PC-3 (cell line): ENCODE measurements around the gene KIF4B. TPM values are rescaled to one million over a fixed set of nuclear protein-coding genes. Genes with fewer than 3 reads are reported as not detected.
"Not testable (repeated sequence)": the region's sequence is repeated elsewhere in the genome, so short reads cannot be mapped to it uniquely, and the experiment has no call there.

Experiments
- ATAC-seq: fragments of 200-7000 bp; cut with Tn5 transposase; 2 replicates; pipeline ENCODE4 v1.9.1; 2020; ENCODE audit warnings: mild to moderate bottlenecking, moderate library complexity
- BruUV-seq: library from RNA; stranded (reverse); fragments of 400-500 nt; replicated peaks from 2 replicates; lab custom pipeline; 2021; lab: Mats Ljungman, UMichigan
- CTCF ChIA-PET: fragments of 300-600 bp; sonication (Branson Sonifier 250); formaldehyde crosslinking; loops from one replicate; lab custom pipeline; 2022; ENCODE audit warnings: antibody characterized with exemption; lab: Charles Lee
- POLR2A ChIA-PET: fragments of 300-600 bp; sonication (Branson Sonifier 250); formaldehyde crosslinking; loops from one replicate; lab custom pipeline; 2022; ENCODE audit warnings: antibody characterized with exemption; ENCODE audit not compliant: unreplicated experiment; lab: Charles Lee
- DNase-seq: peaks from one replicate; pipeline ENCODE4 v3.0.0-alpha.2; 2015
- H2AFZ ChIP-seq: fragments of 300-600 bp; sonication (generic); 2 replicates; pipeline ENCODE4 v1.6.0; 2016; ENCODE audit warnings: antibody characterized with exemption, low read length
- H3F3A ChIP-seq: fragments of 300-600 bp; sonication (generic); one replicate; pipeline ENCODE4 v1.6.0; 2017; ENCODE audit warnings: antibody characterized with exemption, low read length, control low read depth, mild to moderate bottlenecking; ENCODE audit not compliant: unreplicated experiment
- H3K27ac ChIP-seq: fragments of 300-600 bp; sonication (generic); 2 replicates; pipeline ENCODE4 v1.5.1; 2016; ENCODE audit warnings: mild to moderate bottlenecking, low read length
- H3K27me3 ChIP-seq: fragments of 300-600 bp; sonication (generic); 2 replicates; pipeline ENCODE4 v1.6.1; 2016; ENCODE audit warnings: low read length, mixed read lengths
- H3K36me3 ChIP-seq: fragments of 300-600 bp; sonication (generic); 2 replicates; pipeline ENCODE4 v1.6.1; 2016; ENCODE audit warnings: low read depth, mixed run types, low read length, mixed read lengths
- H3K4me1 ChIP-seq: fragments of 300-600 bp; sonication (generic); 2 replicates; pipeline ENCODE4 v1.5.1; 2016; ENCODE audit warnings: low read length; ENCODE audit not compliant: insufficient read depth
- H3K4me2 ChIP-seq: fragments of 300-600 bp; sonication (generic); 2 replicates; pipeline ENCODE4 v1.6.0; 2016; ENCODE audit warnings: low read length
- H3K4me3 ChIP-seq: fragments of 300-600 bp; sonication (generic); 2 replicates; pipeline ENCODE4 v1.5.1; 2016; ENCODE audit warnings: mild to moderate bottlenecking, low read length, mixed read lengths
- H3K79me2 ChIP-seq: fragments of 300-600 bp; sonication (generic); 2 replicates; pipeline ENCODE4 v1.6.1; 2017; ENCODE audit warnings: low read length, mixed read lengths
- H3K9ac ChIP-seq: fragments of 300-600 bp; sonication (generic); 2 replicates; pipeline ENCODE4 v1.6.0; 2016; ENCODE audit warnings: mild to moderate bottlenecking, low read length
- H3K9me2 ChIP-seq: fragments of 300-600 bp; sonication (generic); replicated peaks from 2 replicates; pipeline ENCODE4 v1.6.1; 2016; ENCODE audit warnings: mixed run types, low read length, mixed read lengths
- H3K9me3 ChIP-seq: fragments of 300-600 bp; sonication (generic); 2 replicates; pipeline ENCODE4 v1.6.1; 2016; ENCODE audit warnings: low read length, mixed read lengths
- H4K20me1 ChIP-seq: fragments of 300-600 bp; sonication (generic); 2 replicates; pipeline ENCODE4 v1.6.1; 2016; ENCODE audit warnings: low read length, mixed read lengths
- EZH2phosphoT487 ChIP-seq: fragments of 300-600 bp; sonication (generic); IDR thresholded peaks from 2 replicates; pipeline ENCODE4 v1.6.1; 2018; ENCODE audit warnings: mild to moderate bottlenecking, antibody characterized with exemption, low read length, borderline replicate concordance
- intact Hi-C: fragments of 100-400 bp; cut with micrococcal nuclease; formaldehyde crosslinking; loops from 2 replicates; pipeline ENCODE4 v1.9.0; 2023
- total RNA-seq: library from RNA; depleted of rRNA; stranded (reverse); fragments of >200 nt; gene quantifications from 2 replicates; pipeline ENCODE4 v1.2.3, GENCODE V29; 2014
- TF ChIP-seq, protein P1 (sequence below): fragments of 300-600 bp; sonication (generic); conservative IDR thresholded peaks from 2 replicates; pipeline ENCODE4 v1.5.1; 2017; ENCODE audit warnings: antibody characterized with exemption, low read depth, mild to moderate bottlenecking, low read length

Gene KIF4B
- total RNA-seq, 1 experiment from 2014 or later, result not detected

- no TSS peak for BruUV-seq
- intact Hi-C loops, result loop anchor here (5.0 kb wide), 1 partner anchor 349 kb away; no protein-coding TSS in a partner anchor
- no peak for DNase-seq
These were observed 12.0 kb upstream of the KIF4B start for GRCh38 chr5:155001523-155001922.

GRCh38 chr5:155002722-155003121 is 10.8 kb upstream of the KIF4B start:
- H3K27me3 ChIP-seq, H3K4me2 ChIP-seq, H3K79me2 ChIP-seq, H3K9me2 ChIP-seq, H4K20me1 ChIP-seq, BruUV-seq, H3K4me3 ChIP-seq, H3K27ac ChIP-seq, H3K9ac ChIP-seq, H3F3A ChIP-seq, H2AFZ ChIP-seq, H3K9me3 ChIP-seq, H3K4me1 ChIP-seq, H3K36me3 ChIP-seq: not testable (repeated sequence)
- intact Hi-C loops, result loop anchor here (5.0 kb wide), 1 partner anchor 350 kb away; no protein-coding TSS in a partner anchor
- CTCF ChIA-PET, result interaction anchor here (0.6 to 0.7 kb wide), 2 partner anchors 30 to 352 kb away, joined by 4 read pairs; no protein-coding TSS in a partner anchor
- POLR2A ChIA-PET, result interaction anchor here (0.6 kb wide), 1 partner anchor 47 kb away, joined by 4 read pairs; no protein-coding TSS in a partner anchor
- ATAC-seq (peak; percentile 72), DNase-seq (peak; percentile 72)

More at GRCh38 chr5:155001523-155001922, 12.0 kb upstream of the KIF4B start:
- Histone ChIP-seq H2AFZ (no peak overlapping the region), H3K79me2 (no peaks in the 10 kb centered on the region), H3F3A (no peaks in the 10 kb centered on the region), H3K36me3 (no peaks in the 10 kb centered on the region), H3K9ac (no peak overlapping the region), H3K4me2 (no peak overlapping the region), H4K20me1 (no peaks in the 10 kb centered on the region), H3K27me3 (no peaks in the 10 kb centered on the region), H3K4me3 (no peak overlapping the region), H3K9me2 (no peaks in the 10 kb centered on the region), H3K27ac (no peak overlapping the region), H3K4me1 (peaks cover 13% of the 10 kb centered on the region), H3K9me3 (no peaks in the 10 kb centered on the region)
- TF ChIP-seq, protein P1, sequence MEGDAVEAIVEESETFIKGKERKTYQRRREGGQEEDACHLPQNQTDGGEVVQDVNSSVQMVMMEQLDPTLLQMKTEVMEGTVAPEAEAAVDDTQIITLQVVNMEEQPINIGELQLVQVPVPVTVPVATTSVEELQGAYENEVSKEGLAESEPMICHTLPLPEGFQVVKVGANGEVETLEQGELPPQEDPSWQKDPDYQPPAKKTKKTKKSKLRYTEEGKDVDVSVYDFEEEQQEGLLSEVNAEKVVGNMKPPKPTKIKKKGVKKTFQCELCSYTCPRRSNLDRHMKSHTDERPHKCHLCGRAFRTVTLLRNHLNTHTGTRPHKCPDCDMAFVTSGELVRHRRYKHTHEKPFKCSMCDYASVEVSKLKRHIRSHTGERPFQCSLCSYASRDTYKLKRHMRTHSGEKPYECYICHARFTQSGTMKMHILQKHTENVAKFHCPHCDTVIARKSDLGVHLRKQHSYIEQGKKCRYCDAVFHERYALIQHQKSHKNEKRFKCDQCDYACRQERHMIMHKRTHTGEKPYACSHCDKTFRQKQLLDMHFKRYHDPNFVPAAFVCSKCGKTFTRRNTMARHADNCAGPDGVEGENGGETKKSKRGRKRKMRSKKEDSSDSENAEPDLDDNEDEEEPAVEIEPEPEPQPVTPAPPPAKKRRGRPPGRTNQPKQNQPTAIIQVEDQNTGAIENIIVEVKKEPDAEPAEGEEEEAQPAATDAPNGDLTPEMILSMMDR, result no peak
- no peak for TF ChIP-seq EZH2phosphoT487
- CTCF ChIA-PET, result no interaction called here
- POLR2A ChIA-PET, result no interaction called here
- no peak for ATAC-seq

DNA sequence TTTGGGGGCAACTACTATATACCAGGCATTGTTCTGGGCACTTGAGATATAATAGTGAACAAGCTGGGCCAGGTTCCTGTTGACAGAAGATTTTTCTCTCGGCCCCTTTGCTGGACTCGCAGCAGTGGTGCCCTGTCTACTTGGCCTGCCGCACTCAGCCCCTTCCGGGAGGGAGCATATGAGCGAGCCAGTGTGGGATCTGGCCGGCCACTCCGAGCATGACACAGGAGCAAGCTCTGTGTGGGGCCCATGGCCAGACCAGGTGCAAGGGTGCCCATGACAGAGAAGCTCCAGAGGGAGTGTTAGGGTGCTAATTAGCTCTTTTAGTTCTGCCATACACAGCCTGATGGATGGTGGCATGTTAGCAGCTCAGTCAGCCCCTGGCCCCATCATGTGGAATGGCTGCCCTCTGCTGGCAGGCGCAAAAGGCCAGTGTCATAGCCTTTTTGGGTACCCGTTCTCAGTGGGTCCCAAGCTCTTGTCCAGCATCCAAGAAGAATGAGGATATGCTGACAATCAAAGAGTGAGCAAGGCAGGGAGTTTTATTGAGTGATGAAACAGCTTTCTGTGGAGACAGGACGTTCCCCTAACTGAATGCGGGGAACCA is 9.3 kb upstream of the KIF4B start:
- H3K9ac ChIP-seq, result no peak overlapping the region
- H3K79me2 ChIP-seq, result no peaks in the 10 kb centered on the region
- H3K27me3 ChIP-seq, result no peaks in the 10 kb centered on the region
- H3K9me3 ChIP-seq, result no peaks in the 10 kb centered on the region
- H3K27ac ChIP-seq, result no peak overlapping the region
- H3K4me2 ChIP-seq, result no peak overlapping the region
- H3K36me3 ChIP-seq, result no peaks in the 10 kb centered on the region
- peaks cover 4% of the 10 kb centered on the region for H3K4me1 ChIP-seq
- H3F3A ChIP-seq, result no peaks in the 10 kb centered on the region
- no peak overlapping the region for H3K4me3 ChIP-seq
- BruUV-seq, result no TSS peak
- peak; percentile 84 for ATAC-seq
- TF ChIP-seq, protein P1, result peak; percentile 72
- TF ChIP-seq EZH2phosphoT487, result no peak
- H3K9me2 ChIP-seq, result no peaks in the 10 kb centered on the region
- no peaks in the 10 kb centered on the region for H4K20me1 ChIP-seq
- CTCF ChIA-PET, result interaction anchor here (0.7 to 1.1 kb wide), 2 partner anchors 32 to 354 kb away, joined by 3 to 13 read pairs; no protein-coding TSS in a partner anchor
- peak; percentile 56 for DNase-seq
- H2AFZ ChIP-seq, result no peak overlapping the region
- intact Hi-C loops, result loop anchor here (1.0 to 5.0 kb wide), 3 partner anchors 32 to 352 kb away; no protein-coding TSS in a partner anchor
- POLR2A ChIA-PET, result no interaction called here

GRCh38 chr5:155006265-155006664 is 7.3 kb upstream of the KIF4B start:
- BruUV-seq, result not testable (repeated sequence)

More at GRCh38 chr5:155006265-155006664, 7.3 kb upstream of the KIF4B start:
- intact Hi-C loops, CTCF ChIA-PET, POLR2A ChIA-PET, ATAC-seq, H3K27me3 ChIP-seq, H3K27ac ChIP-seq, H3K79me2 ChIP-seq, H3F3A ChIP-seq, H2AFZ ChIP-seq, H3K36me3 ChIP-seq, H3K4me3 ChIP-seq, H4K20me1 ChIP-seq, H3K4me1 ChIP-seq, DNase-seq, H3K9me2 ChIP-seq, H3K9me3 ChIP-seq, H3K4me2 ChIP-seq, H3K9ac ChIP-seq: not testable (repeated sequence)
